PFSK-1 (cell line): Measurements from ENCODE around the gene NARS2.

ENCODE experiments used
- FOXP2 ChIP-seq: optimal IDR thresholded peaks from 2 replicates; pipeline ENCODE3; 2011; ENCODE audit warnings: borderline replicate concordance, control low read depth, inconsistent platforms; ENCODE audit not compliant: insufficient read depth; ENCODE audit errors: extremely low read length, extremely low read depth
- POLR2AphosphoS5 ChIP-seq: IDR thresholded peaks from 2 replicates; pipeline ENCODE4 v1.6.1; 2012; ENCODE audit warnings: low read depth, mild to moderate bottlenecking, control low read depth, low read length, moderate library complexity
- REST ChIP-seq, 2 experiments: IDR thresholded peaks; 2 replicates each; pipeline versions ENCODE4 v1.6.1 to v1.8.0; 2011 to 2012; ENCODE audit warnings: low read depth in 2 of 2, low read length in 2 of 2, control low read depth in 1 of 2, inconsistent platforms in 1 of 2, mild to moderate bottlenecking in 1 of 2, moderate library complexity in 1 of 2; ENCODE audit not compliant: insufficient read depth in 1 of 2
- SIN3A ChIP-seq: IDR thresholded peaks from 2 replicates; pipeline ENCODE4 v1.6.1; 2012; ENCODE audit warnings: mild to moderate bottlenecking, low read length, moderate library complexity, borderline replicate concordance; ENCODE audit not compliant: insufficient read depth
- TAF1 ChIP-seq: IDR thresholded peaks from 2 replicates; pipeline ENCODE4 v1.6.1; 2012; ENCODE audit warnings: low read length, control low read depth, borderline replicate concordance; ENCODE audit not compliant: insufficient read depth

- no peak for TF ChIP-seq SIN3A
- no peak for TF ChIP-seq REST (IDR thresholded peaks at IDR 0.05; ENCODE audit: insufficient read depth in 1 of 2, low read depth in 2 of 2, low read length in 2 of 2)
- TF ChIP-seq FOXP2, result no peak
- no peak for TF ChIP-seq POLR2AphosphoS5
- no peak for TF ChIP-seq TAF1
Observed at GRCh38 chr11:78547931-78548705, 26.5 kb downstream of the NARS2 start.
